ENCODE measurements around the gene DPYD.

Gene DPYD

DNA sequence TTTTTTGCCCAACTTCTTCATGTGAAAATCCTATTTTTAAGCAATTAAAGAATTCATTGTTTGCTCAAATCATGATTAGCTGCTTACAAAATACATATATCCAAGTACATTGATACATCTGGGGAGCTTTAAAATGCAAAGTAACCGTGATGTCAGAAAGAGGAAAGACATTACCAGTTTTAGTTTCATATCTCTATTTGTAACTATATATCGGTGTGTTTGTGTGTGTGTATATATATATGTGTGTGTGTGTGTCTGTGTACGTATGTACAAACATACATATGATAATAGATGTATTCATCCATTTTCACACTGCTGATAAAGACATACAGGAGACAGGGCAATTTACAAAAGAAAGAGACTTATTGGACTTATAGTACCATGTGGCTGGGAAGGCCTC lies 310.1 kb downstream of the DPYD start:
- no peak for DNase-seq (ENCODE audit: low read depth in 2 of 2)

DNA sequence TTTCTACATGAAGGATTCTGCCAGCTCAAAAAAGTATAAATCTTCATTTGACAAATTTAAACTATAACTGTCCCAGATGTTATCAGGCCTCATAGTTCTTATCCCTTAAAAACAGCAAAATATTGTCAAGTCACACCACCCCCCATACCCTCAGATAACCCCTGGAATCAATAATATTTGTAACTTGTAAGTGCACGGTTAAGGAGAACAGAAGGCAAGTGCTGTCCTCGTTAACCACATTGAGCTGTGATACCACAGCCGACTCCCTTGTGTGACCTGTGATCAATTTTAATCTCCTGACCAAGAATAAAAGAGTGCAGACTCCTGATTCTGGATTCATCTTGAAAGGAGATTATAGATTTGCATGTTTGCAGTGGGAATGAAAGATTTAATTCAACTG lies 310.7 kb downstream of the DPYD start:
- DNase-seq (ENCODE audit: low read depth in 2 of 2): no peak

DNA sequence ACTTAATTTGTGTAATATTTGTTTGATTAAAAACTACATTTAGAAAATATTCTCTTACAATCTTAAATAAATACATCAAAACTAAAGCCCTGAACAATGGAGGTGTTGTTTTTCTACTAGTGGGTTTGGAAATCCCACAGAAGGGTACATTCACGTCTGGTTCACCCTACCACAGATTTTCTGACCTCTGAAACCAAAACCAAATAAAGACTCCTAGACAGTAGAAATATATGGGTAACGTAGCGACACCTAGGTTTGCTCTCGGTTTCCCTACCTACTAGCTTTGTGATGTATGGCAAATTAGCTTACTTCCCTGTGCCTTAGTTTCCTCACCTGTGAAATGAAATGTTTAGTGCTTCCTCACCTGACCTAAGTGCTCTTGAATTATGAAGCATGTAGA lies 312.6 kb downstream of the DPYD start:
- DNase-seq (ENCODE audit: low read depth in 2 of 2): no peak

DNA sequence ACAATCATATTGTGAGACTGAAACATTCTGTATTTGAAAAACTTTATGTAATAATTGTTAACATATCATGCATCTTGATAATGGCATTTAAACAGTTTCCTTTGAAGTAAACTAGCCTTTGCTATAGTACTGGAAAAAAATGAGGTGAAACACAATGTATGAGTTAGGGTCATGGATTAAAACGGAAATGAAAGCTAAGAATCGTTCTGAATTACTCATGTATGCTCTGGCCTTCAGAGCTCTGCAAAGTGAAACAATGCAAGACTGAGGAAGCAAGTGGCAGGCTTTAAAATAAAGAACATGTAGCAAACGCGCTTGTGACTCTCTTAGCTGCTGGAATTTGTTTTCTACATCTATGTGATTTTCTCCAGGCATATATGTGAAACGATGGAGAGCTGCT lies 317.1 kb downstream of the DPYD start:
- DNase-seq (ENCODE audit: low read depth in 2 of 2): no peak

DNA sequence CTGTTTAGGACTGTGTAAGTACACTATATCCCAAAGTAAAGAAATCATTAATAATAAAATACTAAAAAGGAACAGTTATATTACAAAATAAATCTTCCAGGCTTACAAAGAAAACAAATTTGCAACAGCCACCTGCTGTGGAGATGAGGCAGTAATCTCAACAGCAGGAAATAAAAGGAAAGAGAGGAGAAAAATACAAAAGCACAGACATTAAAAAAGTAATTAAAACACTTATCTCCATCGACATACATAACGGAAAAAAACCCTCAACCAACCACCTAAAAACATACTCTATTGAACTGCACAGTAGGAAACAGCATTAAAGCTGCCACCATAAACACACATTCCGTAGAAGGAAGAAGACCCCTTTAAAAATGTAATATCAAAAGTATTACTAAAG lies 317.6 kb downstream of the DPYD start:
- no peak for DNase-seq (ENCODE audit: low read depth in 2 of 2)

DNA sequence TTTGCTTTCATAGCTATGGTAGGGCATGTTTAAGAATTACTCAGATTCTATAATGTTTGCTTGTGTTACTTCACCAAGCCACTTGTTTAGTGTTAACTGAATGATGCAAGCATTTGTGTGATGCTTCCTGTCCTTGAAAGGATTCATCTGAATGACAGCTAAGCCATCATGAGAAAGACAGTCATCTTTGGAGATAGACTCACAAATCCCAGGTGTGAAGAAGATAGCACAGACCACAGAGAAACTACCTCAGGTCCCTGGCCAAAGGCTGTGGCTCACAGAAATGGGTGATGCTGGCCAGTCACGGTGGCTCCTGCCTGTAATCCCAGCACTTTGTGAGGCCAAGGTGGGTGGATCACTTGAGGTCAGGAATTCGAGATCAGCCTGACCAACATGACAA lies 321.4 kb downstream of the DPYD start:
- no peak for DNase-seq (ENCODE audit: low read depth in 2 of 2)

DNA sequence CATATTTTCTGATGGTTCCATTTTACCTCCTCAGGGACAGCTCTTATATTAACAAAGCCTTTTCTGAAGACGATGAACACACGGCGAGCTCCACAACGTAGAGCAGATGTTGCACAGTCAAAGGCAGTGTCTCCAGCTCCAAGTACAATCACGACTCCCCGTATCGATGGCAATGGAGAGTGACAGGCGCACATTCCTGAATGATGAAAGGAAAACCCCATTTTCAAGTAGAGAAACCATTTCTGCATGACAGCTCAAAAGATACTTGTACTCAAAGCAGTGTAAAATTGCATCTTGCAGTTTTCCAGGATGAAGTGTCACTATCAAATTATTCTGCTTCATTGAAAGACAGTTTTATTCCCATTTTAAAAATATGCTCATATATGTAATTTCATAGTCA lies 327.6 kb downstream of the DPYD start:
- no peak for DNase-seq (ENCODE audit: low read depth in 2 of 2)

DNA sequence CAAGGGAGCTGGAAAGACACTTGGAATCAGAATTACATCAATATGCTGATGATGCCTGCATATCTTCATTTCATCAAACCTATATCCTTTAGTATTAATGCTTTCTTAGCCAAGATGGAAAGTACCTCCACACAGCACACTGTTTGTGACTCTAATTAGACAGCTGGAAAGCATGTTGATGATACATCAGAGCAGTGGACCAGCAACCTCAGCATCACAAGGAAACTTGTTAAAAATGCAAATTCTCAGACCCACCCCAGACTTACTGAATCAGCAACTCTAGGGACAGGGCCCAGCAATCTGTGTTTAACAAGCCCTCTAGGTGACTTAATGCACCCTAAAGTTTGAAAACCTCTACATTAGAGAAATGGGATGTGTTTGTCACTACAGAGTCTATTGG lies 332.1 kb downstream of the DPYD start:
- DNase-seq (ENCODE audit: low read depth in 2 of 2): no peak

DNA sequence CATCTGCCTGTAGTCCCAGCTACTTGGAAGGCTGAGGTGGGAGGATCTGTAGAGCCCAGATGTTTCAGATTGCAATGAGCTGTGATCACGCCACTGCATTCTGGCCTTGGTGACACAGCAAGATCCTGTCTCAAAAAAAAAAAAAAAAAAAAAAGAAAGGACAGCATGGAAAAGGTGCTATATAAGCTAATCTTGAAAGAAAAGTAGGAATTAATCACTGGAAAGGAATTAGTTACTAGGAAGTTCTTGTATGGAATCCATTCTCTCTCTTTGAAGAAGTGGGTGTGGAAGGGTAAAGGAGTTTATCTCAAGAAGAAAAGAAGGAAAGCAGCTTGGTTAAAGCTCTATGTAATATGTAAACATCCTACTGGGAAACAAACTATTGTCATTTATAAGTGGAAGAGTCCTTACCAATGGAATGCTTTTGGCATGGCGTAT lies 339.2 kb downstream of the DPYD start:
- DNase-seq (ENCODE audit: low read depth in 2 of 2): no peak

DNA sequence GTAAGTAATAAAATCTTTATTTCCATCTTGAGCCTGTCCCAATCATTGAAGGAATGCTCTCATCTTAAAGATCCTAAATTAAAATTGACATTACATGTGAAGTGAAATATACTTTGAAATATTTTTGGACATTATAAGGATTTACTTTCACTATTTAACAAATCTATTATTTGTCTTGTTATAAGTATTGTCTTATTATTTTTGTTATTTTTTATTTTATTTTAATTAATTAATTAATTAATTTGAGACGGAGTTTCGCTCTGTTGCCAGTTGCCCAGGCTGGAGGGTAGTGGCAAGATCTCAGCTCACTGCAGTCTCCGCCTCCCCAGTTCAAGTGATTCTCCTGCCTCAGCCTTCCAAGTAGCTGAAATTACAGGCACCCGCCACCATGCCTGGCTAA lies 343.2 kb downstream of the DPYD start:
- DNase-seq (ENCODE audit: low read depth in 2 of 2): no peak

DNA sequence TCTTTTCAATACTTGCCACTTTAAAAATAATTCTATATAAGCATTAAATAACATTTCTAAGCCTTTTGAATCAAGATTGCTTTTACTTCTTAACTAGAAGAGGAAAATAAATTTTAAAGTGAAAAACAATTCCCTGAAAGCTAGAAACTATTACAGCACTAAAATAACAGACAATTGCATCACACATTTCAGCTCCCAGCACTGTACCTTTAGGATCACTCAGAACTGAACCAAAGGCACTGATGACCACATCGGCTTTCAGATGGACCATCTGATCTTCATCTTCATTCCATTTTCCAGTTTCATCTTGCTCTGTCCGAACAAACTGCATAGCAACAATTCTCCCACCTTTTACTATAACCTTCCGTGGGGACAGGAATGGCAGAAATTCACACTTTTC lies 347.3 kb downstream of the DPYD start:
- DNase-seq (ENCODE audit: low read depth in 2 of 2): no peak

DNA sequence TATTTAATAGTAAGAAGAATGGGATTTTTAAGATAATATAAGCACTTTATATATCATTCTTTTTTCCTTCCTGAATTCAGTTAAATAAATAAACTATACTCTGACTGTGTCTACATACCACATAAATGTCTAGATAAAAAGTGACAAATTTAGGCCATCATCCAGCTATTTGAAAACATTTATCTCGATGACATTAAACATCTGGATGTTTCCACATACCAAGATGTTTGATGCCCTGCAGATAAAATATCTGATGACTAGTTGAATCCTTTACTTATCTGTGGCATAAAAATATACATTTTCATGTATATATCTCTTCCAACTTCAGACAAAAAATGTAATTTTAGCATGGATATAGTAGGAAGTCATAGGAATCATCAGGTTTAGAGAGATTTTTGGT lies 348.3 kb downstream of the DPYD start:
- DNase-seq (ENCODE audit: low read depth in 2 of 2): no peak

DNA sequence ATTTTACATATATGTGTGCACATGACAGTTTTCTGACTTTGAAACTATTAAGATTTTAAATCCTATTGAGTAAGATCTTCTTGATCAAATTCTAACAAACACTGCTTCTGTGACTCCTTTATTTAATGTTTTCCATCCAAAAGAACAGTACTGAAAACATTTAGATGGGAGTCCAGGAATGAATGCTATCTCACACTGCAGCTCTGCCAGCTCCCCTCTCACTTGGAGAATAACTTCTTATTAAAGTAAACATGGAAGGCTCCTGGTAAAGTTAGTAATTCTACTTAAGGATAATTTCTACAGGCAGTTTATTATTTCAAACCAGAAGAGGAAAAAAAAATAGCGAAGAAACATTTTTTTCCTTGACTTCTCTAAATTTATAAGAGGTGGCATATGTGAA lies 349.1 kb downstream of the DPYD start:
- no peak for DNase-seq (ENCODE audit: low read depth in 2 of 2)

DNA sequence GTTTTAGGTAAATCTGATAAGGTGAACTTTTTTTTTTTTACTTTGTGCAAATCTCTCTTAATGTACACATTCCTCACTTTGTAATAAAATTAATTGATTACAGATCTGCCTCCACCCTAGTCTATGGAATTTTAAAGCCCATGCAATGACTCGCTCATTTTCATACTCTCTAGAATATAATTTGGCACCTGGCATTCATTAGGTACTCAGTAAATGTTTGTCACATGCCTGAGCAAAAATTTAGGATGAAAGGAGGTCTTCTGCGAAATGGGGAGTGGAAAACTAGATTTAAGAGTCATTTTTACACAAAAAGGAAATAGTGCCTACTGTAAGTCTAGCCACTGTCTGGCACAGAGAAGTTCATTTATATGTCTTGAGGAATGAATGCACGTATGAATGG lies 350.1 kb downstream of the DPYD start:
- no peak for DNase-seq (ENCODE audit: low read depth in 2 of 2)

DNA sequence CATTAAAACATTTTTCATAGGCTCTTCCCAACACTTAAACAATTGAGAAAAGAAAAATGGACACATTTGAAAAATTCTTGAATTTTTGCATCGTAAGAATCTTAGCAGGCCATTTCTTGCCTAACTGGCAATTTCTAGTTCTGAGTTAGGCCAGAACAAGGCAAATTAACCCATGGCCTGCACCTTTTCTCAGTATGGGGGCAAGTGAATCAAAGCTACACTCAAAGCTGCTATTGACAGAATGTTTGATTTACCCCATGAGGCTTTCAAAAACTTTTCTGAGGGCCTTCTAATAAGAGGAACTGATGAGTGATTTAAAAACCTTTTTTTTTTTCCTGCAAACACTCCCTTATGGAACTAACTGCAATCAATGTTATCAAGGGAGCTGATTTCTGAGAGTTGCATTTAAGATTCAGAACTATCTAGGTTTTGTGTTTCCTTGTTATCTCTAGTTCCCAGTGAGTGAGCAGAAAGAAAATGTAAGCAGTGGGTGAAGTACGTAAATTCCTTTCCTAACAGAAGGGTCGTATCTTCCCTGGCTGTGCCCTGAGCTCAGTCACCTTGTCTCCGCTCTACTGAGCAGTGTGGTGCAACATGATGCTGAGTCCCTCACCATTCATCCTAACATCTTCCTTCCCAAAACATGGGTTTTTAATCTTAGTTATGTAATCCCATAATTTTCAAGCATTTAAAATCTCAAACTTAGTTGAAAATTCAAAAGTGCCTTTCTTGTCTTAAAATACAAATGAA lies 353.7 kb downstream of the DPYD start:
- no peak for DNase-seq (ENCODE audit: low read depth in 2 of 2)

DNA sequence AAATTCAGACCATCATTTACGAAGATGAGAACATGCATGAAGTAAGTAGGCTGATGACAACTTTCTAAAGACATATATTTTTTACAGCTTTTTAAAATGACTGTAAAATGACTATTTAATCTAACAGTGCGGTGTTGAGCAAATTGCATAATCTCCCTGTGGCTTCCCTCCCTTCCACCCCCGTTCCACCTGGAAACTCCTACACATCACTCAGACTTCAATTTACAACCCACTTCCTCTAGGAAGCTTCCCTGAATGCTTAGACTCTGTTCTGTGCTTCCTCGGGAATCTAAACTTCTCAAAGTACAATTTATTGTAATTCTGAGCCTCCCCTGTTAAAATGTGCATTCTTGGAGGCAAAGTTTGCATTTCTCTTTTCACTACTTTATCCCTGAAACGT lies 354.9 kb downstream of the DPYD start:
- DNase-seq (ENCODE audit: low read depth in 2 of 2): no peak

DNA sequence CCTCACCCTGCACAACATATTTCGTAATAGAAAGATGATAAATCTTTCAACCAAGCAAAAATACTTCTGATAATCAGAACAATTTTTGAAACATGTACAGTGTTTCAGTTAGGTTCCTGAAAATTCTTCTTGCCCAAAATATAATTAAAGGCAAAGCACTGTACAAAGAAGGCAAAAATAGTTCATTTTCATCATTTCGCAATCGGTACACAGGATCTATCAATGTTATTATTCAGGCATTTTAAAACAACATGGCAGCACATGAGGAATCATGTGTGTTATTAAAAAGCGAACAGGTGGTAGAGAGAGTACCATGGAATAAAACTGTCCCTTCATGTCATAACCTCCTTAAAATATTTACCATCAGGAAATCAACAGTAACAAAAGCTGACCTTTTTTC lies 356.9 kb downstream of the DPYD start:
- DNase-seq (ENCODE audit: low read depth in 2 of 2): no peak

DNA sequence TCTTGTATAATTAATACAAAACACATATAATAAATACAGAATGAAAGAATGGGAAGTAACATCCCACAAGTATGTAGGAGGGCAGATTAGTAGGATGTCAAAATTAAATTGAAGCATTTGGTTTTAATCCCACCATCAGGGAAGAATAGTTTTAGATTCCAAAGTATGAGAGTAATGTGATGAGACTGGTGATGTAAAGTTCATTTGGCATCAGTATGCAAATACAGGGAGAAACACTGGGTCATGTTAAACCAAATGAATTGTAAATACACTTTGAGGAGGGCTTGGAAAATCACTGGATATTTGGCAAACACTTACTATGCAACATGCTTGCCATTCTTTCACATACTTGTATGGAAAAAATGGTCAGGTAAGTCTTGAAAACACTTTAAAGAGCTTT lies 358.8 kb downstream of the DPYD start:
- no peak for DNase-seq (ENCODE audit: low read depth in 2 of 2)

DNA sequence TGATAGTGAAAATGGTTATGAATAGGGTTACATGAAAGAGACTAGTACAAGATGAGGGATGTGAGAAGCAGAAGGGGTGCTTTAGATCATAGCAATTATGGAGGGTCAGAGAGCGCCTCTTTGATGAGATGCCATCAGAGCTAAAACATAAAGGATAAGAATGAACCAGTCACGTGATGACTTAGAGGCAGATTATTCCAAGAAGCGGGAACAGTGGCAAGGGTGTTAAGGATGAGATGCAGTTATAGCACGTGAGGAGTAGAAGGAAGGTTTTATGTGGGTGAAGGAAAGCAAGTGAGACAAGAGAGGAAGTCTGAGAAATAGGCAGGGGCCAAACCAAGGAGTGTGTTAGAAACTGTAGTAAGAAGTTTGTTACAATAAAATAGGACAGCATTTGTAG lies 360.1 kb downstream of the DPYD start:
- DNase-seq (ENCODE audit: low read depth in 2 of 2): no peak

DNA sequence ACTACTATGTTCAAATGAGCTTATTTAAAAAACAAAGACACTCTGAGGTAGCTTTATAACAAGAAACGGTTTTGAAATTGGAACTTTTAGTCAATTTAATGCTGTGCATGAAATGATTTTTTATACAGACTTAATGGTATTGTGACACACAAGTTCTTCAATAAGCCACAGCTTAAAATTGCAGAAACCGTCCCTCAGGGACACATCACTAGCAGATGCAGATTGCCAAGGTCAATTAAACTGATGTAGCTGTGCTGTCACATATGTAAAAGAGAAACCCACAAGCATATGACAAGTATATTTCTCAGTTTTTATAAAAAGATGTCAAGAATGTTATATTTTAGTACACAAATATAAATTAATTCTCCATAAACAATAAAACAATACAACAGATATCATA lies 366.9 kb downstream of the DPYD start:
- DNase-seq (ENCODE audit: low read depth in 2 of 2): no peak

DNA sequence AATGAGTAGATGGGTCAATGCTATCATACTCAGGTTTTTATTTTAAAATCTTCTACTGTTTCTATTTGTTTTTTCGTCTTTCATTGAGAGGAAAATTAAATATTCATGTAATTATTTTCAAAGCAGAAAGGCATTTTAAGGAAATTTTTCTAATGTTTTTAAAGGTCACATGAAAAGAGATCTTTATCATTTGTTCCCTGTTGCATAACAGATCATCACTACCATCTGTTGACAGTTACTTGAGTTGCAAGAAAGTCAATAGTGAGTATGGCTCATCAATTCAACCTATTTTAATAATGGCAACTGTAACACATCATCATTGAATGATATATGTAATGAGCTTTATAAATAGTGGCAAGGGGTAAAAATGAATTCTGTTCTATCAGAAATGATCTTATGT lies 369.7 kb downstream of the DPYD start:
- no peak for DNase-seq (ENCODE audit: low read depth in 2 of 2)

DNA sequence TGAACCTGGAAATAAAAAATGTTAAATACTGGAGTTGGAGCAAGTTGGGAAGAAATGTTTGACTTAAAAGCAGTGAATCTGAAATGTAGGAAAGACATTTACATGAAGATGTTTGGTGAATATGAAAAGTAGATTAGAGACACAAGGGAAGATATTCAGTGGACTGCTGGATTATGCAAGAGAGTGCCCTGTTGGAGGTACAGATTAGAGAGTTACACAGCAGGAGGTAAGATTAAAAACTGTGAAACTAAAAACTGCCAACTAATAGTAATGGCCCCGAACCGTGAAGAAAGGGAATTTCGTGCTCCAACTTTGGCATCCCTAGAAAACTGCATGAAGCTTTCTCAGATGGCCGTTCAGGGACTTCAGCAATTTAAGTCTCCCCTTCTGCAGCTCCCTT lies 375.4 kb downstream of the DPYD start:
- no peak for DNase-seq (ENCODE audit: low read depth in 2 of 2)

DNA sequence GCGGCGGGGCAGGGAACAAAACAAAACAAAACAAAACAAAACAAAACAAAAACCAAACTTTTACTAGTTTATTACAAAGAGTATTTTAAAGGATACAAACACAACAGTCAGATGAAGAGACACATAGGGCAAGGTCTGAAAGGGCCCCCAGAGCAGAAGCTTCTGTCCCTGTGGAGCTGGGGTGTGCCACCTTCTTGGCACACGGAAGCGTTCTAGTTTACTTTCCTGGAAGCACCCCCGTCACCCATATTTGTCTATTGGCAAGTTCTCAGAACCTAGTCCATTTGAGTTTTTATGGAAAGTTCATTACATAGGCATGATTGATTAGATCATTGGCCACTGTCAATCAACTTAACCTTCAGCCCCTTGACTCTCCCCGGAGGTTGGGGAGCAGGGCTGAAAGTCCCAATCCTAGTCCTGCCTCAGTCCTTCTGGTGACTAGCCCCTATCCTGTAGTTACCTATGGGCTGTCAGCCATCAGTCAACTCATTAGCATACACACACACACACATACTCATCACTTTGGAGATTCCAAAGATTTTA lies 380.4 kb downstream of the DPYD start:
- DNase-seq (ENCODE audit: low read depth in 2 of 2): no peak

DNA sequence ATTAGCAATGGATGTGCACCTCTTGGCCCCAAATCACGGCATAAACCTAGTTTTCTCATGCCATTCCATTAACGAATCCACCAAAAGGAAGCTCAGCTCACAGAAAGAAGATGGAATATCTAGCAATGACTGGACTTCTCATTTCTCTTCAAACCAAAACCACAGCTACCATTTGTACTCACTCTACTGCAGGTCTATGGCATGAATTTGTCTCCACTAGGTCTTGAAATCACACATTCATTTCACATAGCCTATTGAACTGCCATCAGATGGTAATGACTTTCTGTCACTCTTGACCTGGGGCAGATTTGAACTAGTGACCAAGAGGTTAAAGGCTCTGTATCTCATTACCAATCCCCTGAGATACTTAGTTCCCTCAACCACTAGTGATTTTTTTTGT lies 382.7 kb downstream of the DPYD start:
- DNase-seq (ENCODE audit: low read depth in 2 of 2): no peak
